Kidney (tissue), 14 donors: ENCODE measurements around the gene SLC39A10. TPM values are rescaled to one million over a fixed set of nuclear protein-coding genes. Genes with fewer than 3 reads are reported as not detected.

ENCODE experiments used
- DNase-seq, 5 donors: peaks; one replicate each; pipeline ENCODE4 v3.0.0-alpha.2; 2013 to 2020
- FAIRE-seq: peaks from 2 replicates; lab custom pipeline; 2012; peaks lifted over from hg19 to GRCh38; lab: Jason Lieb, UNC
- H3K27ac ChIP-seq, 2 donors: one replicate each; pipeline ENCODE4 v1.7.0; 2013; ENCODE audit warnings: low read depth in 2 of 2, low read length in 2 of 2, inconsistent platforms in 1 of 2
- H3K27me3 ChIP-seq: one replicate; pipeline ENCODE4 v1.7.1; 2013; ENCODE audit warnings: low read length, inconsistent platforms; ENCODE audit not compliant: control insufficient read depth, insufficient read depth
- H3K36me3 ChIP-seq, 3 donors: one replicate each; pipeline versions ENCODE4 v1.7.0 to v1.7.1; 2013; ENCODE audit warnings: low read length in 3 of 3, control low read depth in 1 of 3, inconsistent platforms in 1 of 3; ENCODE audit not compliant: insufficient read depth in 3 of 3, control insufficient read depth in 2 of 3
- H3K4me1 ChIP-seq, 3 donors: one replicate each; pipeline versions ENCODE4 v1.7.0 to v1.7.1; 2013; ENCODE audit warnings: low read length in 3 of 3, inconsistent platforms in 1 of 3, low read depth in 1 of 3; ENCODE audit not compliant: control insufficient read depth in 2 of 3, insufficient read depth in 2 of 3
- H3K4me3 ChIP-seq, 3 donors: one replicate each; pipeline versions ENCODE4 v1.7.0 to v1.8.1; 2013; ENCODE audit warnings: low read length in 3 of 3, control low read depth in 1 of 3, inconsistent platforms in 1 of 3
- H3K9ac ChIP-seq, 3 donors: one replicate each; pipeline versions ENCODE4 v1.7.0 to v1.7.1; 2013; ENCODE audit warnings: low read length in 3 of 3, control low read depth in 1 of 3, inconsistent platforms in 1 of 3
- H3K9me3 ChIP-seq, 3 donors: one replicate each; pipeline versions ENCODE4 v1.7.0 to v1.7.1; 2013; ENCODE audit warnings: low read length in 3 of 3, control low read depth in 1 of 3, inconsistent platforms in 1 of 3; ENCODE audit not compliant: control insufficient read depth in 2 of 3, insufficient read depth in 1 of 3
- CTCF ChIP-seq: IDR thresholded peaks from 3 replicates; pipeline ENCODE4 v1.5.1; 2012; ENCODE audit warnings: mild to moderate bottlenecking, moderate library complexity, borderline replicate concordance; ENCODE audit not compliant: insufficient read depth; ENCODE audit errors: extremely low read depth
- intact Hi-C: fragments of 100-400 bp; cut with DNase I; formaldehyde crosslinking; loops from one replicate; pipeline ENCODE4 v1.11.1; 2022
- polyA plus RNA-seq: library from polyadenylated mRNA; stranded (reverse); fragments of 350-450 nt; fragmentation: Illumina TruSeq; extraction: RNeasy Lipid Tissue Mini Kit (QIAGEN cat#74804); gene quantifications from one replicate; pipeline ENCODE4 v1.2.3, GENCODE V29; 2014; ENCODE audit warnings: low read depth, low replicate concordance; ENCODE audit not compliant: insufficient read depth
- total RNA-seq: library from RNA; stranded (reverse); fragmentation: NEBNext Ultra II Directional; extraction: Animal tissue kit (Norgen Biotek cat#: 25700); gene quantifications from one replicate; pipeline ENCODE4 v1.2.1, GENCODE V29; 2021
- donor health status: control.
- donor health status: control.
- donor health status: control.
- donor health status: control.
- donor health status: control.
- donor health status: DM: yes; HTN: yes; CAD: no.
- donor health status: Normal renal cell carcinoma (clear cell type).

Gene SLC39A10
- total and polyA plus RNA-seq, 2 donors from 2014 or later: 5.4 to 36.7 TPM

- no peak overlapping the region for H3K4me3 ChIP-seq
- FAIRE-seq (peak; percentile 41), DNase-seq (no peak)
- H3K27me3 ChIP-seq: no peaks in the 10 kb centered on the region
- no peak overlapping the region for H3K27ac ChIP-seq
- intact Hi-C loops: no loop called here
- TF ChIP-seq CTCF: no peak
- no peak overlapping the region for H3K9ac ChIP-seq
- no peaks in the 10 kb centered on the region for H3K9me3 ChIP-seq
- H3K4me1 ChIP-seq: peaks cover 0 to 7% (median 0%) of the 10 kb centered on the region in 3 donors
- H3K36me3 ChIP-seq: no peaks in the 10 kb centered on the region
These were observed 46.3 kb upstream of the SLC39A10 start for GRCh38 chr2:195610717-195611116.

GRCh38 chr2:195612611-195613495 is 44.2 kb upstream of the SLC39A10 start:
- no peaks in the 10 kb centered on the region for H3K9me3 ChIP-seq
- H3K4me3 ChIP-seq: peak overlapping the region in 2 of 3 donors; percentile 43 to 46
- no peak for TF ChIP-seq CTCF
- FAIRE-seq: no peak
- no peaks in the 10 kb centered on the region for H3K27me3 ChIP-seq
- no peak overlapping the region for H3K27ac ChIP-seq
- H3K9ac ChIP-seq: no peak overlapping the region
- peak in 4 of 5 donors; percentile 57 to 94 (median 84) for DNase-seq
- H3K36me3 ChIP-seq: no peaks in the 10 kb centered on the region
- H3K4me1 ChIP-seq: peaks cover 0 to 7% (median 0%) of the 10 kb centered on the region in 3 donors
- intact Hi-C loops: no loop called here

- FAIRE-seq (no peak), DNase-seq (peak in 2 of 5 donors; percentile 36 to 45)
- Histone ChIP-seq H3K27ac (no peak overlapping the region), H3K9ac (no peak overlapping the region), H3K4me1 (peaks cover 0 to 7% (median 0%) of the 10 kb centered on the region in 3 donors), H3K27me3 (no peaks in the 10 kb centered on the region), H3K4me3 (no peak overlapping the region), H3K9me3 (no peaks in the 10 kb centered on the region), H3K36me3 (no peaks in the 10 kb centered on the region)
- no peak for TF ChIP-seq CTCF
- intact Hi-C loops: no loop called here
These were observed 43.1 kb upstream of the SLC39A10 start for GRCh38 chr2:195613922-195614321.
